ENCODE data around the gene RDM1.

- TF ChIP-seq CTCF (IDR thresholded peaks at IDR 0.05; ENCODE audit: insufficient read depth, low read length, poor library complexity, severe bottlenecking) (no peak), EZH2phosphoT487 (conservative IDR thresholded peaks at IDR 0.05; ENCODE audit: low read length) (no peak)
Observed at GRCh38 chr17:35943537-35943936, 13.0 kb upstream of the RDM1 start, which contains the start of gene LYZL6.

All from SU-DHL-6 (cell line).